DMS 273 (cell line): ENCODE measurements around the gene AP4B1.
A peak's percentile ranks its signal among the peaks of the same experiment; 100 is the strongest.

Source experiments
- DNase-seq: peaks from one replicate; lab custom pipeline; 2025; ENCODE audit not compliant: unreplicated experiment; lab: John Stamatoyannopoulos, UW

Gene AP4B1

DNA sequence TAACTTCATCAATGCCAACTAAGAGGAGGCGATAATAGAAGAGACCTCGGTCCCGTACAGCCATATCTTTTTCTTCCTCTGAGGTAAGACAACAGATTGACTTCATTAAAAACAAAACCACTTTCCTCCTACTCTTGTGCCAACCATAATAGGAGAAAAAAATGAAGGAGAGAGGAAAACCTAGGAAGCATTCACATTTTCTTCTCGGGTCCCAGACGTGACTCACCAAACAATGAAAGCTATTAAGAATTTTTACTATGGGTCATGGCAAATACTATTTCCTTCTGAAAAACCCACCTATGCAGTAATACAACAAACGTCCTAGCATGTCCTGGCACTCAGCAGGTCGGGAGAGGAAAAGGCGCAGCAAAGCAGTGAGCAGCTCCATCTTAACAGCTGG, 8.6 kb downstream of the AP4B1 start:
- DNase-seq, result no peak

DNA sequence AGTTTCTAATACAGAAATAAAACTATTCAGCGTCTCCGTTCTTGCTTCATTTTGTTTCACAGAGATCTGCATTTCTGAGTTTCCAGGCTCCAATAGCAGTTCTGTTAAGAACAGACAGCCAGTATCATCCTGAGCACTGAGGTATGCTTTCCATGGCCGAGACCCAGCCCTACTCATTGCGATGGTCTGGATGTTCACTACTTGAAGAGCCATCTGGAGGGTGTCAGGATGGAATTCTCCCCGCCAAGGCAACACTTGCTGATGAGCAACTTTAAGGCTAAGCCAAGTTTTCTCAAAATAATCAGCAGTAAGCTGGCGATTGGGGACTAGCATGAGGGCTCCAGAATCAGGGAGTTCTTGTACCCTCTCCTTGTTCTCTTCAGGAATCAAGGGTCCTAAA, 9.5 kb downstream of the AP4B1 start:
- no peak for DNase-seq

DNA sequence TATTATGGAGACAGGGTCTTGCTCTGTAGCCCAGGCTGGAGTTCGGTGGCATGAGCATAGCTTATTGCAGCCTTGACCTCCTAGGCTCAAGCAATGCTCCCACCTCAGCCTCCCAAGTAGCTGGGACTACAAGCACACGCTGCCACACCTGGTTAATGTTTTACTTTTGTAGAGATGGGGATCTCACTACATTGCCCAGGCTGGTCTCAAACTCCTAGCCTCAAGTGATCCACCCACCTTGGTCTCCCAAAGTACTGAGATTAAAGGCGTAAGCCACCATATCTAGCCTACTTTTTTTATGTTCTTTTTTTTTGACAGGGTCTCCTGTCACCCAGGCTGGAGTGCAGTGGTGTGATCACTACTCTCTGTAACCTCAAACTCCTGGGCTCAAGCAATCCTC, 11.3 kb downstream of the AP4B1 start:
- DNase-seq, result no peak

DNA sequence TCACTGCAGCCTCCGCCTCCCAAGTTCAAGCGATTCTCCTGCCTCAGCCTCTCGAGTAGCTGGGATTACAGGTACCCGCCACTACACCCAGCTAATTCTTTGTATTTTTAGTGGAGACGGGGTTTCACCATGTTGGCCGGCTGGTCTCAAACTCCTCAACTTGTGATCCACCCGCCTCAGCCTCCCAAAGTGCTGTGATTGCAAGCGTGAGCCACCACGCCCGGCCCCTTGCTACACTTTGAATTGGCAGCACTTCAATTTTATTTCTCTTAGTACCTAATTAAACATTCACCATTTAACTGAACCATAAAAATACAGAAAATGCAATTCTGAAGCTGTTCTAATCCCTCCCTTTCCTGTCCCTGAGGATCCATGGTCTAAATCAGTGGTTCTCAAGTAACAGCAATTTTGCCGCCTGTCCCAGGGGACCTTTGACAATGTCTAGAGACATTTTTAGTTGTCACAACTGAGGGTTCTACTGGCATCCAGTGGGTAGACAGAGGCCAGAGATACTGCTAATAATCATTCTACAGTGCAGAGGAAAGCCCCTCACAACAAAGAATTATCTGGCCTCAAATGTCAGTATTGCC, 12.9 kb downstream of the AP4B1 start:
- DNase-seq, result no peak

DNA sequence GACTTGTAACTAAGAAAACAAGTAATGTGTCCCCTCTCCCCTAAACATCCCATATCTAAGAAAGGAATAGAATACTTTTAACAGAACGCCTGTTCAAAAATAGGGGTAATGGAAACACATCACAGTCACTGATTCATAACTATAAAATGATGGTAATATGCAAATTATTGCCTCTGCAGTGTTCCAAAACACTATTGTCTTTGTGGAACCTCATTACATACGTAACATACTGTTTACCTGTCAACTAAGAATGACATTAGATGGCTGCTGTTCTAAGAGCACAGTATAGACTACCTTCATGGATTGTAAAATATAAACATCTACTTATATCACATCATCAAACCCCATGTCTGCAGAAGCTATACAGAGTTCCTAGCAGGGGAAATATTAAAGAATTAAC, 13.8 kb downstream of the AP4B1 start:
- DNase-seq, result no peak

DNA sequence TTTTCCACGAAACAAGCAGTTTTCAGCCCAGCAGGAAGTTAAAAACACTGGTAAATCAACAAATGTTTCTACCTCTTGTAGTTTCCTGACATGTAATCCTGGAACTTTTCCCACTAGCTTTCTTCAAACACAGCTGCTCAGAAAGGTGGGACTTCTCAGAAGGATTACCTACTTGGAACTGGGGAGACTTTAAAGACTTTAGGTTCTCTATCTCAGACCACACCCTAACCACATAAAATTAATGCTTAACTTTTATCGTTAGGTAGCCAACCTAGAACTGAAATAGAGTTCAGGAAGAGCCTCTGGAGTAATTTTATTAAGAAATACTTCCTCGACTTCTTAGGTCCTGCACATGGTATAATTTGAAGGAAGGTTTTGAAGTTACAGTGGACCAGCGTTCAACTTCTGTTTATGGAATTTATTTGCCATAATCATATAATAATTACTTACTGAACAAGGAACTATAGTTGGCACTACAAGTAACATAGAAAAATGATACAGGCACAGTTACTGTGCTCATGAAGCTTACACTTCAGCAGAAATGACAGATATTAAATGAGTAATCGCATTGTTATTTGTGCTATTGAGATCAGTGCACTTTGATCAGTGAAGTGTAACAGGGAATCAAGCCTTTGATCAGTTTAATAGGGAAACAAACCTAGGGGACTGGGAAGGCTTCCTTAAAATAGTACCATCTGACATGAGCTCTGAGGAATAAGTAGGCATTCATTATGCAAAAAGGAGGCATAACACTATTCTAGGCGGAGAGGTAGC, 17.0 kb downstream of the AP4B1 start, which contains the start of gene BCL2L15:
Gene BCL2L15, minus strand, starts transcription at position 180 of the 774 bp plus-strand sequence. CDS start 206 bp downstream, outside the sequence.
- no peak for DNase-seq

DNA sequence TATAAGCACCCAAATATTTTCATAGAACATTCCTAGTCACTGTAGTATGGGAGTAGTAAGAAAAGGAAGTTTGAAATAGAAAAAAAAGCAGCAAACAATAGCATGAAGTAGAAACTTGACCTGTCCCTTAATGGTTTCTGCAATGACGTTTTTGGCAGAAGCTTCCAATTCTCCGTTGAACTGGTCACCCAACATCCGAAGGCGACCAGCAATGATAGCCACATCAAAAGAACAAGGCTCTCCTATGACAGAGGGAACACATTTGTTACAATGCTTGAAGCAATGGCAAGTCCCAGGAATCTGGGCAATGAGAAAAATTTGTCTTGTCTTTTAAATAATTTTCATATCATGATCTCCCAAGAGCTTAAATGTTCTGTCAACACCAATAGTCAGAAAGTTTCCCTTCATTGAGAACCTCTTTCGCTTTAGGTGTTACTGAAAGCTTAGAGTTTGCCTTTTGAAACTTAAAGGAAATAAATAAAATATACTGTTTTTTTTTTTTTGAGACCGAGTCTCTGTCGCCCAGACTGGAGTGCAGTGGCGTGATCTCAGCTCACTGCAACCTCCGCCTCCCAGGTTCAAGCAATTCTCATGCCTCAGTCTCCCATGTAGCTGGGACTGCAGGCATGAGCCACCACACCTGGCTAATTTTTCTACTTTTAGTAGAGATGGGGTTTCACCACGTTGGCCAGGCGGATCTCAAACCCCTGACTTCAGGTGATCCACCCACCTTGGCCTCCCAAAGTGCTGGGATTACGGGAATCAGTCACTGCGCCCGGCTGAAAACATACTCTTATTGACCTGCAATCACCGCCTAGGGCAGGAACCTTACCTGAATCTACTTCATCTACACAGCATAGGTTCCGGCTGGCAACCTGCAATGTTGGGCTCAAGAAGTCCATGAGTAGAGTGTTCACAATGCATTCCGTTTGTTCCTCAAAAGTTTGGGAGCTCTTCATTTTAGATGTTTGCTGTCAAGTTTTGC, 17.9 kb downstream of the AP4B1 start:
- no peak for DNase-seq

DNA sequence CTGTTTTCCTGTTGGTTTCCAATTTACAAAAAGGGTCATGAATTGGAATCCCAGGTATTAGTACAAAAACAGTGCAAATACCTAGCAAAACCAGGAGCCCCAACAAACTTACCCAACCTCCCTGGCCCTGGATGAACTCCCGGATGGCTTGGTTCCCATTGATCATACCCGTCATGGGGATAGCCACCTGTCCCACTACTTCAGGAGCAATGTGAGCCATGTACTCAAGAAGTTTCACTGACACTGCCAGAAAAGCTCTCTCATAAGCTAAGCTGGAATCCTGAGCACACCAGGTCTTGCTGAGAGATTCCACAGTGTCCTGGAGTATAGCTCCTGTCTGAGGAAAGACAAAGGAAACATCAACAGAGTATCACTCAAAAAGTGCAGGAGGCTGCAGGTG, 22.9 kb downstream of the AP4B1 start:
- peak; percentile 7 for DNase-seq

DNA sequence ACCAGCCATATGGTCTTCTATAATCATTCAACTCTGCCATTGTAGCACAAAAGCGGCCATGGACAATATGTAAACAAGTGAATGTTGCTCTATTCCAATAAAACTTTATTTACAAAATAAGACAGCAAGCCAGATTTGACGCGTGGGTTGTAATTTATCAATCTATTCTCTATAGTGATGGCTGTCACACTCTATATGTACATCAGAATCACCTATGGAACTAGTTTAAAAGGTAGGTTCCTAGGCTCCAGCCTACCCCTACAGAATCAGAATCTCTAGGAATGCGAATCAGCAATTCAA, 24.9 kb downstream of the AP4B1 start:
- no peak for DNase-seq

DNA sequence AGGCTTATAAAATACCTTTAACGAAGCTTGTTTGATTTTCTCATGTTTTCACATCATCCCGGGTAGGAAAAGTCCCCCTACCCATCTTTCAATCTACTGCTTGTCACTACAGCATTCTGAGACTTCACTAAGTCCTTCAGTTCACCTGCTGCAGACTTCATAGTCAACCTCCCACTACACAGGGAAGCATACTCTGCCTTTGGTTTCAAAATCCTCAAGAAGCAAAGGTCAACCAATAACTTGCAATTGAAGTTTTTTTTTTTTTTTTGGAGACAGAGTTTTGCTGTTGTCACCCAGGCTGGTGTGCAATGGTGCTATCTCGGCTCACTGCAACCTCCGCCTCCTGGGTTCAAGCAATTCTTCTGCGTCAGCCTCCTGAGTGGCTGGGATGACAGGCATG, 28.4 kb downstream of the AP4B1 start:
- DNase-seq, result no peak

DNA sequence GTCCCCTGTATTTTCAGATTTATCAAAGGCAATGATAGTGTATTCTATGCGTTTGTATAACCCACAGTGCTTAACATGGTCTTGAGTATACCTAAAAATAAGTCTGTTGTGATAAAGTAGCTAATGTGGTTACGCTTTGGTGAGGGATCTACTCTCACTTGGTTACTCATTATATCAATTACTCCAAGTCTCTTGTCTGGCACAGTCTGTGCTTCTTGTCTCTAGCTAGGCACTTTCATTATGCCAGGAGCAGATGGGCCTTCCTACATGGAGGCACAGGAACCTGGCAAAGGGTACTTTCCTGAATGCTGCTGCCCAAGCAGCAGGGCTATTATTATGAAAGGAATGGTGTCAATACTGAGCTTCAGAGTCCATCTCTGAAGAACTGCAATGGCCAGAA, 28.9 kb downstream of the AP4B1 start:
- peak; percentile 63 for DNase-seq

DNA sequence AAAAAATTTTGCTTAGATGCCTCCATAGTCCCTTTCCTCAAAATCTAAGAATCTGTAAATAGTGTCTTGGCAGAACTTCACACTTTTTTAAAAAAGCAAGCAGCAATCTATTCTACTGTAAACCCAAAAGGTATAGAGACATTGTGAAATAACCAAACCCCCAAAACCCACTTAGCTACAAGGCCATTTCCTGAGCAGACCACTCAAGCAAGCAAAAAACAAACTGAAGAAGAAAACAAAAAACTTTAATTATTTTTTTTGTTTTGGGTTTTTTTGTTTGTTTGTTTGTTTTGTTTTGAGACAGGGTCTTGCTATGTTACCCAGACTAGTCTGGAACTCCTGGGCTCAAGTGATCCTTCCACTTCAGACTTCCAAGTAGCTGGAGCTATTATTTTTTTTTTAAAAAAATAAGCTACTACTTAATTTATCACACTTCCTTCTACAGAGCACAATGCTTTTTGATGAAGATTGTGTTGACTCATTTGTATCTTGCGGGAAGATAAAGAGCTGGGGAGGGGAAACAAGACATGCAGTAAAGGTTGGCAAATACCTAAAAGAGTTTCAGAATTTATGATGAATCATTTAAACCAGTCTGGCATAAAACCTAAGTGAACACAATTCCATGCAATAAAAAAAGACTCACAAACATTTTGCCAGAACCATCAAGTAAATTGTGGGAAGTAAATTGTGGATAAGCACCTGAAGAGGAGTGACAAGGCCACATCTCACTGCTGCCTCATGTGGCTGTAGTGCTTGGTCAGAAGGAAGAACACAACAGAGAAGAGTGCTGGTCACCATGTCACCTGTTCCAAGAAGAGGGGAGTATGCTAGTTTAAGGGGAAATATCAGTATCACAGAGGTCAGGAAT, 30.4 kb downstream of the AP4B1 start:
- peak; percentile 9 for DNase-seq

DNA sequence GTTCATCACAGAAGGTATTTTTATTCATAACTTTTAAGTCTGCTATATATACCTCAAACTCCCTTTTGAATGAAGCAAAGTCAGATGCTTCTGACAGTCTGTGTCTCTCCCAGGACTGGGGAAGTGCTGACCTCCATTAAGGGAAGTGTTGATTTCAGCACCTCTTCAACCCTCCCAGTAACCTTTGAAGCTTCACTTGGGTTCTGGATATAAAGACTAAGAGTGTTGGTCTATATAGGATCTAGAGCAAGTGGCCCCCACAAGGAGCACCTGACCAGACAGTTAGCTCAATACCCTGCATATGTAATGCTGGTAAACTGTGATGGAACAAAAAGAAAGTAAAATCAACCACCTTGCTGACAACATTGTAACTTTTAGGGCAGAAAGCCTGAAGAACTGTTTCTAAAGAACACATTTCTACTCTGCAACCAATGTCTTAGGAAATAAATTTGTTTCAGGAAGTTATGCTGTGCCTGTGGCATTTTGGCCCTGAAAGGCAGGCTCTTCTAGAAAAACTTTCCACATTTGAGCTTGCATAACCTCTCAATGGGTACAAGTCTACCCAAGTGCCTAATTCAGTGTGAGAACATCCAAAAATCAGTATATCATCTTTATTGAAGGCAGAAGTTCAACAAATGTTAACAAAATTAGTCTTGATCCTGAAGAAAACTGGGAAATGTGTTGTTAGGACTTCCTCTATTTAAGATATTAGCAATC, 32.2 kb downstream of the AP4B1 start:
- DNase-seq, result no peak

DNA sequence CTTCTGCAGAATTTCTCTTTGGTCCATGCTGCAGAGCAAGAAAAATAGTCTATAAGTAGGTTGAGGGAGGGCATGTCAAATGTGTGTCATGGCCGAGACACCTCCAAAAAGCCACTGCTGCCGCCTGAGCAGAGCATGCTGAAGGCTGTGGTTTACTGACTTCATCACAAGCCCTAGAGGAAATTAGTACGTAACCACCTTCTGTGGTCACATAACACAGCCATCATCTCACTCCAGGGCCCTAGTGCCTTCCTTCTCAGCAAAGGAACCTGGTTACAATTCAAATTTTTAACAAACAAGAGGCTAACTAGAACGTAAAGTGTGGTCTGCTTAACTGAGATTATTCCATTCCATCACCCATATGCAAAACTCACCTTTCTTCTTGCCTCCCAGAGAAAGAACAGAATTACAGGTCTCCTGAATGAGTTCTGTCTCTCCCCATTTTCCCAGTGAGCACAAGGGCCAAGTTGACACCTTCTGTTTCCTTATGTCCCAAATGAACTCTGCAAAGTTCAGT, 32.9 kb downstream of the AP4B1 start, which contains the start of gene PTPN22:
Gene PTPN22, minus strand, starts transcription at position 116 of the 517 bp plus-strand sequence.
- no peak for DNase-seq

DNA sequence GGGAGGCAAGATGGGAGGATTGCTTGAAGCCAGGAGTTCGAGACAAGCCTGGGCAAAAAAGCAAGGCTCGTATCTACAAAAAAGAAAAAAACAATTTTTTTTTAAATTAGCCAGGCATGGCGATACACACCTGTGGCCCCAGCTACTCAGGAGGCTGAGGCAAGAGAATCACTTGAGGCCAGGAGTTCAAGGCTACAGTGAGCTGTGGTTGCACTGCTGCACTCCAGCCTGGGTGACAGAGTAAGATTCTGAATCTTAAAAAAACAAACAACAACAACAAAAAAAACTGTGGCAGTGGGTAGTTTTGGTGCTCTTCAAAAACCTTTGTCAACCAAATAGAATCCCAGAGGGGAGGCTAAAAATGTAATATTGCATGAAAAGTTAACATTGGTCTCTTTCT, 33.8 kb downstream of the AP4B1 start:
- no peak for DNase-seq

DNA sequence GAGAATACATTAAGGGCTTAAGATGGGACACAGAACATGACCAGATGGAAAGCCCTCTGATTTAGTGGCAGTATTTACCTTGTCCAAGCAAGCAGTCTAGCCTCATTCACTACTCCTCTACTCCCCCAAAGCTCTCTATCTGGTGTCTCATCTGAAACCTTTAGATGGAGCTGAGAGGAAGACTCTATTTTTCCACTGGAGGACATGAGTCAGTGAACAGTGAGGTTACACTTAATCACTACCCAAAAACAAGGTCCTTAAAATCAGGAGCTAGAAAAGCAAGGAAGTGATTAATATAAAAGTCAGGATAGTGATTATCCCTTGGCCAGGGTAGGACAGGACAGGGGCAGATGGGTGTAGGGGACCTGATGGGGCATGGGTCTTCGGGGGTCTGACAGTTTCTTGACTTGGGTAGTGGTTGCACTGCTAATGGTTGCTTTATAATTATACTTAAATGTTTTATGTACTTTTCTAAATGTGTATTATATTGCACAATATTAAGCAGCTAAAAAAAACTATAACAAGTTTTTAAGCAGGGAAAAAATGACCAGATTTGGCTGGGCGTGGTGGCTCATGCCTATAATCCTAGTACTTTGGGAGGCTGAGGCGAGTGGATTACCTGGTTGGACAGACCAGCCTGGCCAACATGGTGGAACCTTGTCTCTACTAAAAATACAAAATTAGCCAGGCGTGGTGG, 36.1 kb downstream of the AP4B1 start:
- DNase-seq, result no peak

DNA sequence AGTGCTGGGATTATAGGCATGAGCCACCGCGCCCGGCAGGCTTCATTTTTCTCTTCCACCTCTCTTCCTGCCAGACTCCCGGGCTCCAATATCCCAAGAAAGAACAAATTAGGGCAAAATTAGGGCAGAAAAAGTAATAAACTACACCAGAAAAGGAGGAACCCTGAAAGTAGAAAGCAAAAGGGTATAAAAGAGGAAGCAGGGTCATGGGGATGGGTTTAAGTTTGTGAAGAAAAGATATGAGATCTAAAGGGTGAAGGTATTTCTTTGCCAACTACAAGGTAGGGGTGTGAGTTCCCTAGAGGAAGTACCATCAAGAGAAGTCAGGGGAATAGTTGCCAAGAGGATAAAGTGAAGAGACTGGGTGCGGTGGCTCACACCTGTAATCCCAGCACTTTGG, 43.0 kb downstream of the AP4B1 start:
- DNase-seq, result no peak

DNA sequence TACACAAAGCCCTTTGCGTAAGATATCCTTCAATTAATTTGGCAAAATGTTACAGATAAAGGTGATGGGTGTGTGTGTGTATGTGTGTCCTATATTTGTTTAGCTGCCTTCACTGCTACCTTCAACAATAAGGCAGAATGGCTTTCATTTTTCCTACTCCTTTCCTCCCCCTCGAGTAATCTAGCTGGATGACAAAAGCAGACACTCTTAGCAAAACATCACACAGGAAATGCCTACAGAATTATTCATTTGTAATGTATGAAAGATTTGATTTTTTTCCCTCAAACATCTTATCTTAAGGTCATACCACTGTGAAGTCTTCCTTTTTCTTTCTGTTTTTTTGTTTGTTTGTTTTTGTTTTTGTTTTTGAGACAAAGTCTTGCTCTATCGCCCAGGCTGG, 43.7 kb downstream of the AP4B1 start:
- no peak for DNase-seq

DNA sequence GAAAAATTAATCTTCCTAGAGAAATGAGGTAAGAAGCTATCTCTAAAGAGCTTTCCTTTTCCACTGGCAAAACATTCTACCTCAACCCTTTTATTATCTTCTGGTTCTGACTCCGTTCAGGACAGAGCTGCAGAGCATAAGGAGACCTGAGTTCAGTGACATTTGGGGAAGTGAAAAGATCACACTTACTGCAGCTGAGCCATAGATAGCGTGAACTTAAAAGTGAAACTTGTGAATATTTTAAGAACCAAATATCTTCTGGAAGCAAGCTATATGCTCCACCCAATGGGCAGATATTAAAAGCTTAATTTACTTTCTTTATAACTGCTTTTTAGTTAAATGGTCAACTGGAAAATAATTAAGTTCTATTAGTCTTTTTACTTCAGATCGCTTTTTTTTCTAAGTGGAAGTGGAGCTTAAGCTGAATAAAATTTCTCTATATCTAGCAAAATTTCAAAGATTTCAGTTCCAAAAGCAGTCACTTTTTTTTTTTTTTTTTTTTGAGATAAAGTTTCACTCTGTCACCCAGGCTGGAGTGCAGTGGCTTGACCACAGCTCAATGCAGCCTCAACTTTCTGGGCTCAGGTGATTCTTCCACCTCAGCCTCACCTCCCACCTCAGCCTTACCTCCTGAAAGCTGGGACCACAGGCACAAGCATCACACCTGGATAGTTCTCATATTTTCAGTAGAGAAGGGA, 45.0 kb downstream of the AP4B1 start:
- no peak for DNase-seq
